Epithelial cell of esophagus (primary cell): ENCODE data around the gene MAD1L1.

ENCODE experiments used
- DNase-seq: peaks from one replicate; pipeline ENCODE4 v3.0.0; 2010; ENCODE audit warnings: low read depth
- H3K4me3 ChIP-seq: 2 replicates; pipeline ENCODE4 v1.5.1; 2011; ENCODE audit warnings: mild to moderate bottlenecking, low read length, control low read depth
- TF ChIP-seq, protein P1 (sequence below): IDR thresholded peaks from 2 replicates; pipeline ENCODE4 v1.5.1; 2011; ENCODE audit warnings: low read depth, mild to moderate bottlenecking, low read length, control low read depth, inconsistent platforms; ENCODE audit not compliant: insufficient read depth; ENCODE audit errors: missing control alignments

Gene MAD1L1

GRCh38 chr7:2090526-2091520 lies 141.9 kb downstream of the MAD1L1 start:
- no peak overlapping the region for H3K4me3 ChIP-seq
- TF ChIP-seq, protein P1, sequence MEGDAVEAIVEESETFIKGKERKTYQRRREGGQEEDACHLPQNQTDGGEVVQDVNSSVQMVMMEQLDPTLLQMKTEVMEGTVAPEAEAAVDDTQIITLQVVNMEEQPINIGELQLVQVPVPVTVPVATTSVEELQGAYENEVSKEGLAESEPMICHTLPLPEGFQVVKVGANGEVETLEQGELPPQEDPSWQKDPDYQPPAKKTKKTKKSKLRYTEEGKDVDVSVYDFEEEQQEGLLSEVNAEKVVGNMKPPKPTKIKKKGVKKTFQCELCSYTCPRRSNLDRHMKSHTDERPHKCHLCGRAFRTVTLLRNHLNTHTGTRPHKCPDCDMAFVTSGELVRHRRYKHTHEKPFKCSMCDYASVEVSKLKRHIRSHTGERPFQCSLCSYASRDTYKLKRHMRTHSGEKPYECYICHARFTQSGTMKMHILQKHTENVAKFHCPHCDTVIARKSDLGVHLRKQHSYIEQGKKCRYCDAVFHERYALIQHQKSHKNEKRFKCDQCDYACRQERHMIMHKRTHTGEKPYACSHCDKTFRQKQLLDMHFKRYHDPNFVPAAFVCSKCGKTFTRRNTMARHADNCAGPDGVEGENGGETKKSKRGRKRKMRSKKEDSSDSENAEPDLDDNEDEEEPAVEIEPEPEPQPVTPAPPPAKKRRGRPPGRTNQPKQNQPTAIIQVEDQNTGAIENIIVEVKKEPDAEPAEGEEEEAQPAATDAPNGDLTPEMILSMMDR = no peak
- no peak for DNase-seq

GRCh38 chr7:2088801-2089200 lies 143.9 kb downstream of the MAD1L1 start:
- TF ChIP-seq, protein P1 = no peak
- no peak overlapping the region for H3K4me3 ChIP-seq
- no peak for DNase-seq

- TF ChIP-seq, protein P1 = no peak
- DNase-seq = no peak
- no peak overlapping the region for H3K4me3 ChIP-seq
Observed at GRCh38 chr7:2087744-2088143, 145.0 kb downstream of the MAD1L1 start.

GRCh38 chr7:2086229-2086628 lies 146.5 kb downstream of the MAD1L1 start:
- H3K4me3 ChIP-seq = no peak overlapping the region
- no peak for DNase-seq
- TF ChIP-seq, protein P1 = no peak

DNA sequence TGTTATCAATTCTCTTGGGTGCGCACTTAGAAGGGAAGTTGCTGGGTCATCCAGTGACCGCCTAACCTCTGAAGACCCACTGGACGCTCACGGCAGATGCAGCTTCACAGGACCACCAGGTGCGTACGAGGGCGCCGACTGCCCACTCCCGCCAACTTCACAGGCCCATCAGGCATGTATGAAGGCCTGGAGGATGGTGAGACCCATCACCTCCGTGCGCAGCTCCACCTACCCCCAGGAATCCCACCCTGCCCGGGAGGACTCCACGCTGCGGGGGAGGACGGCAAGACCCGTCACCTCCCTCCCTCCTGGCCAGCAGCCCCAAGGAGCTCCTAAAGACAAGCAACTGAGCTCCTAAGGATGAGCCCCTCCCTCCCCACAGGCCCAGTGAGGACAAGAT lies 146.9 kb downstream of the MAD1L1 start:
- no peak for DNase-seq
- H3K4me3 ChIP-seq = no peak overlapping the region
- TF ChIP-seq, protein P1 = no peak

DNA sequence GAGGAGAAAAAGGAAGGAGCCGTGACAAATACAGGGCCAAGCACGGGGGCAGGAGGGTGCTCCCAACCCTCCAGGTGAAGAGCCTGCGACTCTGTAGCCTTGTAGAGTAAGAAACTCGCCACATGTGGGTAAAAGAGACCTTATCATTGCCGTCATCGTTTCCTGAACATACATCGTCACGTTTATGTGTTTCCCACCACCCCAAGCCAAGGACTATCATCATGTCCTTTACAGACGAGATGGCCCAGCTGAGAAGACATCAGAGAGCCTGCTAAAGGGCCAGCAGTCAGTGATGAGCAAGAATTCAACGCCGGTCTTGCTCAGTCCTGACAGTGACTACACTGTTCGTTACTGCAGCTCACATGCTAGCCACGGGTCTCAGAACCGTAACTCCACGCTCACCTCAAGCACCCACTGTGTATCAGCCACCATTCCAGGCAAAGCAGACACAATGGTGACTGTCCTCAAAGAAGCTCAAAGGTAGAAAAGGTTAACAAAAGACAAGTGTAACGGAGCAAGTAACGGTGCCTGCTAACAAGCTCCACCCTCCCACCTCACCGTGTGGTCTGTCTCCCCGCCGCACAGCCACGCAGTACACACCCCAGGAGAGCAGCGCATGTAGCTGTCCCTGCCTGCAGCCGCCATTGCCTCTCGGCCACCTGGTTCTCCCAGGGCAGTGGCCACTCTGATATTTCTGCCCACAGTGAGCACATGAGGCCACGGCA lies 147.8 kb downstream of the MAD1L1 start:
- DNase-seq = no peak
- no peak overlapping the region for H3K4me3 ChIP-seq
- TF ChIP-seq, protein P1 = no peak
